DMS153 (cell line): Measurements from ENCODE around the gene PUS7.
"Not testable (repeated sequence)": the region's sequence is repeated elsewhere in the genome, so short reads cannot be mapped to it uniquely, and the experiment has no call there.

Experiments used
- DNase-seq: peaks from one replicate; lab custom pipeline; 2025; lab: John Stamatoyannopoulos, UW

The PUS7 gene

GRCh38 chr7:105496521-105496920 lies 25.6 kb downstream of the PUS7 start:
- no peak for DNase-seq

DNA sequence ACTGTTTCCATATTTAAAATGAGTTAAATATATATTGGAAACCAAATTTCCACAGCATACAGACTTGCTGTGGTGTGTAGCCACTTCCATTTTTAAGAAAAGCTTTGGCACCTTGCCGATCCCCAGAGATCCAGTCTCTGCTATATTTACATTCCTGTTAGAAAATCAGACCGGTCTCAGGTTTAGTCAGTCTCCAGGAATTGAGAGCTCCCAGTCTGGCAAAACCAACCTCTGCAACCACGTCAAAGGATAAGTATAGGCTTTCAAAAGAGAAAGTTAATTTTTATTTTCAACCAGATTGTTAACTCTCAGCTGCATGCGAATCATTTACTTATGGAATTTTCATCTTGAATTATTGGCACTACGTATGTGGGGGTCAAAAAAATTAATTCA lies 28.2 kb downstream of the PUS7 start:
- DNase-seq = no peak

DNA sequence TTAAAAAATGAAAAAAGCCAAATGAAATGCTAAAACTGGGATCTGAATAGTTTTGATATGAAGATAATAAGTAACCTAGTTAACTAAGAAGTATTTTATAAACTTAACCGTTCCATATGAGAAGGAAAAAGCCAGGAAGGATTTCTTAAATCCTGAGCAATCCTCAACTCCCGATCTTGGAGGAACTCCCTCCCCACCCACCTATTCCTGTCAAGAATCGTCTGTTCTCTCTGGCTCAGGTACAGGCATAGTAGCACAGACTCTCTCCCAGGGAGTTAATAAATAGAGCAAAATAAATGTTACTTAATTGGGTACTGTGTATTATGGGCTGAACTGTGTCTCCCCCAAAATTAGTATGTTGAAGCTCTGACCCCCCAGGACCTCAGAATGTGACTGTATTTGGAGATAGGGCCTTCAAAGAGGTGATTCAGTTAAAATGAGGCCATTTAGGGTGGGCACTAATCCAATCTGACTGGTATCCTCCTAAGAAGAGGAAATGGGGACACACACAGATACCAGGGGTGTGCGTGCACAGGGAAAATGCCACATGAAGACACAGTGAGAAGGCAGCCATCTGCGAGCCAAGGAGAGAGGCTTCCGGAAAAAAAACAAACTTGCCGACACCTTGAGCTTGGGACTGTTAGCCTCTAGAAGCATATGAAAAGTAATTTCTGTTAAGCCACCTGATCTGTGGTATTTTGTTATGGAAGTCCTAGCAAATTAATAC lies 28.7 kb downstream of the PUS7 start:
- DNase-seq = no peak

GRCh38 chr7:105489409-105489808 lies 32.7 kb downstream of the PUS7 start:
- no peak for DNase-seq

DNA sequence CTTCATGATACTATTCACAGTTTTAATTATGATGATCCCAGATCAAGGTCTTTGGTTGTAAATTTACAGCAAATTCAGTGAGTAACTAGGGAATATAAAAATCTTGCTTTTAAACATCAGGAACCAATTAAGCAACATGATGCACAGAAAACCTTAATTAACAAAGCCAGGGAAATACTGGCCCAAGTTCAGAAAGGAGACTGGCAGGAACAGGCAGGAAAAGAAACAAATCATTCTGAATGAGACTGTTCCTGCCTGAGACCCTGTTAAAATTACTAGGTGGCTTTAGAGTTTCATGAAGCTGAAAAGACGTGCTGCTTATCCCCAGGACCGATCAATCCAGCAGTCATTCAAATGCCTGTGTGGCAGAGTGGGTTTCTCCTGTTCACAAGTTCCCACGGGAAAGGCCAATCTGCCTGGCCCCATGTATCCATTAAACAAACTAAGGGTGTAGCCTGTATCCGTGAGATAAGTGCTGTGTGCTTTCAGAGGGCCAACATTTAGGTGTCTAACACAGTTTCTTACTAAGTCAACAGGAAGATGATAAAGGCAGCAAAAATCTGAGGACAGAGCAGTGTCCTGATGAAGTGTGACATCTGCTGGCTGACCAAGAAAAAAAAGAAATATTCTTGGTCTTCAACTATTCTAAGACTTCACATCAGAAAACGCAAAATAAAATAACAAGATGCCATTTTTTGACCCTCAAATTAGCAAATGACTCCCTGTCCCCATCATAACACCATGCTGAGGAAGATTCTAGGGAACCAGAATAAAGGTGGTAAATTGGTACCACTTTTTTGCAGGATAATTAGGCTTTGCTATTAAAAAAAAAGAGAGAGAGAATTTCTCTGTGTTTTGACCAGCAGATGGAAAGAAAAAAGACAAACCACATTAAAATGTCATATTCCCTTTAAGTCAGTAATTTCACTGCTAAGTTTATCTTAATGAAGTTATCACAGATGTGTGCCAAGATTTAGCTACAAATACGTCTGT lies 34.2 kb downstream of the PUS7 start:
- peak; percentile 18 for DNase-seq

GRCh38 chr7:105480931-105481330 lies 41.1 kb downstream of the PUS7 start:
- no peak for DNase-seq

- no peak for DNase-seq
Measured at GRCh38 chr7:105478606-105479005, 43.5 kb downstream of the PUS7 start.

GRCh38 chr7:105477908-105478307 lies 44.2 kb downstream of the PUS7 start:
- DNase-seq = no peak

GRCh38 chr7:105474045-105474444 lies 48.0 kb downstream of the PUS7 start:
- no peak for DNase-seq

DNA sequence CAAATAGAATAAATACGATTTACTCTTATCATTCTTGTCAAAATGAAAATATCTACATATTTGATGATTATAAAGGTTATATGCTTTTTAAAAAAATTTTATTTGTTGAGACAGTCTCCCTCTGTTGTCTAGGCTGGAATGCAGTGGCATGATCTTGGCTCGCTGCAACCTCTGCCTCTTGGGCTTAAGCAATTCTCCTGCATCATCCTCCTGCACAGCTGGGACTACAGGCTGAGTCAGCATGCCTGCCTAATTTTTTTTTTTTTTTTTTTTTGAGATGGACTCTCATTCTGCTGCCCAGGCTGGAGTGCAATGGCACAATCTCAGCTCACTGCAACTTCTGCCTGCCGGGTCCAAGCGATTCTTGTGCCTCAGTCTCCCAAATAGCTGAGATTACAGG lies 48.9 kb downstream of the PUS7 start:
- DNase-seq = no peak

- DNase-seq = no peak
Measured at GRCh38 chr7:105470846-105471245, 51.2 kb downstream of the PUS7 start.

GRCh38 chr7:105470090-105470489 lies 52.0 kb downstream of the PUS7 start:
- no peak for DNase-seq

- no peak for DNase-seq
Measured at GRCh38 chr7:105462765-105463420, 59.2 kb downstream of the PUS7 start.

- DNase-seq = no peak
Measured at GRCh38 chr7:105461518-105461917, 60.6 kb downstream of the PUS7 start.

- no peak for DNase-seq
Measured at GRCh38 chr7:105457619-105458225, 64.3 kb downstream of the PUS7 start.

DNA sequence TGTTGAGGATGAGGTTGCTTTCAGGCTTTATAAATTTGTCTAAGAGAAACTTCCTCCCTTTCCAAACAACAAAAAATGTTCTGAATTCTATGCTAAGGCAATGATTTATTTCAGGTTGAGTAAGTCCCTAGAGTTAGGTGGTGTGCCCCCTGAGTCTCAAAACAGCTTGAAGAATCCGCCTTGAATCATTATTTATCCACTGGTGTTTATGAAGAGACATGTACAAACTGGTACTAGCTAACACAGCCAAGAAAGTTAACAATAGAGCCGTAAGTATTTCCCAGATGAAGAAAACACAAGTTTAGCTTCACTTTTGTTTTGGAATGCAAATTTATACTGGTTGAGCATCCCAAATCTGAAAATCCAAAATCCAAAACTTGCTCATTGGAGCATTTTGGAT lies 67.2 kb downstream of the PUS7 start:
- DNase-seq = no peak

GRCh38 chr7:105454095-105454747 lies 67.8 kb downstream of the PUS7 start:
- DNase-seq = no peak

DNA sequence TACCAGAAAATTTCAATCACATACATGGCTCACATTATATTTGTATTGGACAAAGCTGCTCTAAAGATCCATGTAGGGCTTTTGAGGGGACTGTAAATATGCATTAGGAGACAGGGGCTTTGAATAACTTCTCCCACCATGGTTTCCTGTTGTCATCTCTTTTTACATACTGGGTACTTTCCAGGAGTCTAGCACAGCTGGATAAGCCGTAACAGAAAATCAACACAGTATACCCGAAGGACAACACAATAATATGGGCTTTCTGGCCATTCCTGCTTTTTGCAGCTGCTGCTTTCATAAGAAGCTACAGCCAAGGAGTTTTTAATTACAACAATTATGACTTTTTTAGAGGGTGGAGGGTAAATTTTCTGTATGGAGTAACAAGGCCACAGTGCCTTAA lies 70.0 kb downstream of the PUS7 start:
- DNase-seq = no peak

GRCh38 chr7:105450870-105451269 lies 71.2 kb downstream of the PUS7 start:
- not testable (repeated sequence) for DNase-seq

GRCh38 chr7:105450177-105450861 lies 71.8 kb downstream of the PUS7 start:
- DNase-seq = no peak

- no peak for DNase-seq
Measured at GRCh38 chr7:105448181-105448580, 73.9 kb downstream of the PUS7 start.
